ENCODE measurements around the gene DPF3. TPM values are rescaled to one million over a fixed set of nuclear protein-coding genes. Genes with fewer than 3 reads are reported as not detected.

The DPF3 gene
- total RNA-seq, 3 donors from 2014 or later = 0.32 to 2.8 (median 1.3) TPM

GRCh38 chr14:72614365-72614764 lies 279.5 kb downstream of the DPF3 start:
- H3K4me1 ChIP-seq = peaks cover 0 to 11% of the 10 kb centered on the region in 2 donors
- TF ChIP-seq CTCF (IDR thresholded peaks at IDR 0.05) (no peak), POLR2AphosphoS5 (IDR thresholded peaks at IDR 0.05) (no peak), POLR2A (IDR thresholded peaks at IDR 0.05) (no peak)
- no peak overlapping the region for H3K27ac ChIP-seq
- no peaks in the 10 kb centered on the region for H3K27me3 ChIP-seq
- intact Hi-C loops (cut with DNase I; ENCODE audit: low total_unique reads) = no loop called here
- no peaks in the 10 kb centered on the region for H3K36me3 ChIP-seq
- H3K4me3 ChIP-seq = no peak overlapping the region
- DNase-seq (ENCODE audit: low spot score in 2 of 2) = no peak
- no peaks in the 10 kb centered on the region for H3K9me3 ChIP-seq

- Histone ChIP-seq H3K27me3 (no peaks in the 10 kb centered on the region), H3K4me1 (peaks cover 0 to 11% of the 10 kb centered on the region in 2 donors), H3K4me3 (no peak overlapping the region), H3K9me3 (no peaks in the 10 kb centered on the region), H3K27ac (peak overlapping the region in 1 of 2 donors; percentile 48), H3K36me3 (no peaks in the 10 kb centered on the region)
- TF ChIP-seq CTCF (IDR thresholded peaks at IDR 0.05) (no peak), POLR2AphosphoS5 (IDR thresholded peaks at IDR 0.05) (no peak), POLR2A (IDR thresholded peaks at IDR 0.05) (no peak)
- DNase-seq (ENCODE audit: low spot score in 2 of 2) = no peak
- intact Hi-C loops (cut with DNase I; ENCODE audit: low total_unique reads) = no loop called here
Measured at GRCh38 chr14:72613975-72614319, 280.0 kb downstream of the DPF3 start.

GRCh38 chr14:72613231-72613974 lies 280.5 kb downstream of the DPF3 start:
- H3K27ac ChIP-seq = peak overlapping the region in 1 of 2 donors; percentile 48
- TF ChIP-seq CTCF (IDR thresholded peaks at IDR 0.05) (no peak), POLR2A (IDR thresholded peaks at IDR 0.05) (no peak), POLR2AphosphoS5 (IDR thresholded peaks at IDR 0.05) (no peak)
- H3K36me3 ChIP-seq = no peaks in the 10 kb centered on the region
- H3K9me3 ChIP-seq = no peaks in the 10 kb centered on the region
- DNase-seq (ENCODE audit: low spot score in 2 of 2) = no peak
- intact Hi-C loops (cut with DNase I; ENCODE audit: low total_unique reads) = no loop called here
- peaks cover 0 to 11% of the 10 kb centered on the region in 2 donors for H3K4me1 ChIP-seq
- H3K27me3 ChIP-seq = no peaks in the 10 kb centered on the region
- no peak overlapping the region for H3K4me3 ChIP-seq

- TF ChIP-seq POLR2A (IDR thresholded peaks at IDR 0.05) (no peak), CTCF (IDR thresholded peaks at IDR 0.05) (no peak), POLR2AphosphoS5 (IDR thresholded peaks at IDR 0.05) (no peak)
- H3K4me1 ChIP-seq = peaks cover 0 to 5% of the 10 kb centered on the region in 2 donors
Measured at GRCh38 chr14:72612041-72612440, 281.9 kb downstream of the DPF3 start.

GRCh38 chr14:72611506-72611905 lies 282.4 kb downstream of the DPF3 start:
- intact Hi-C loops (cut with DNase I; ENCODE audit: low total_unique reads) = no loop called here
- H3K4me1 ChIP-seq = peaks cover 0 to 5% of the 10 kb centered on the region in 2 donors
- DNase-seq (ENCODE audit: low spot score in 2 of 2) = no peak
- H3K36me3 ChIP-seq = no peaks in the 10 kb centered on the region
- no peaks in the 10 kb centered on the region for H3K9me3 ChIP-seq
- no peak for TF ChIP-seq CTCF (IDR thresholded peaks at IDR 0.05)
- TF ChIP-seq POLR2AphosphoS5 (IDR thresholded peaks at IDR 0.05) = no peak
- TF ChIP-seq POLR2A (IDR thresholded peaks at IDR 0.05) = no peak
- H3K4me3 ChIP-seq = no peak overlapping the region
- H3K27ac ChIP-seq = no peak overlapping the region
- no peaks in the 10 kb centered on the region for H3K27me3 ChIP-seq

More at GRCh38 chr14:72612041-72612440, 281.9 kb downstream of the DPF3 start:
- Histone ChIP-seq H3K27ac (no peak overlapping the region), H3K4me3 (no peak overlapping the region), H3K36me3 (no peaks in the 10 kb centered on the region), H3K27me3 (no peaks in the 10 kb centered on the region), H3K9me3 (no peaks in the 10 kb centered on the region)
- intact Hi-C loops (cut with DNase I; ENCODE audit: low total_unique reads) = no loop called here
- DNase-seq (ENCODE audit: low spot score in 2 of 2) = no peak
